ENCODE data around the gene FSTL1.

FSTL1 gene

DNA sequence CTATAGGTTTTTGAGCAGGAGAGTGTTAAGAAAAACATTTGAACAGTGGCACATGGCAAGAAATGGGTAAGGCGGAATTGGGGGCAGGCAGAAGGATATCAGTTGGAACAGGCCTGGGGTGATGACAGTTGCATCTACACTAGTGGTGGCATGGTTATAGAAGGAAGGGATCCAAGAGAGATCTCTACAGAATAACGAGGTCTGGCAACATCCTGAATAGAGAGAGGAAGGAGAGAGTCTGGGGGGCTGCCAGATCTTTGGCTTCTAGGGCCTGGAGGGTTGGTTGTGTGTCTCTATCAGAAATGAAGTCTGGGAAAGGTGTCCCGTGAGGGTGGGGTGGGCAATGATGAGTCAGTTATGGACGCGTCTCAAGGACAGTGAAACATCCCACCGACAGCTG is 26.3 kb downstream of the FSTL1 start:
- ATAC-seq (replicated peaks) (no peak), DNase-seq (no peak)
- no peak overlapping the region for H3K27ac Mint-ChIP-seq
- H3K9me3 Mint-ChIP-seq, result no peaks in the 10 kb centered on the region
- H3K27me3 Mint-ChIP-seq, result peaks cover 6 to 17% of the 10 kb centered on the region in 2 donors
- H3K4me3 Mint-ChIP-seq, result no peak overlapping the region
- no peaks in the 10 kb centered on the region for H3K36me3 Mint-ChIP-seq
- no peaks in the 10 kb centered on the region for H3K4me1 Mint-ChIP-seq

DNA sequence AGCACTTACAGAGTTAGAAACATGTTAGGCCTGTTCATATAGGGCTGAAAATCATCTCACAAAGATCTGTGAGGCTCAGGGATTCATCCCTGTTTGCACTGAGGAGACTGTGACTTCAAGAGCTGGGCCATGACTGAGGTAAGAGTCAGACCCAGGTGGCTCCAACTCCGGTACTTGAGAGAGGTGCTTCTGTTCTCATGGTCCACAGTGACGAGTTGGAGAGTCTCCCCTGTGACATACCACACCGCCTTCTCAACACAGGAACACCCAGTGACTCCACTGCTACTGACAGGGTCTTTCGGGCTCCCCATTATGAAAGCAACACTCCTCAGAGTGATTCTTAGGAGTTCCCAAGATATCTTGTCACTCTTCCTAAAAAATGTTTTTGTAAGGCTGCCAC is 27.4 kb downstream of the FSTL1 start:
- no peaks in the 10 kb centered on the region for H3K36me3 Mint-ChIP-seq
- DNase-seq (no peak), ATAC-seq (replicated peaks) (no peak)
- no peak overlapping the region for H3K27ac Mint-ChIP-seq
- H3K9me3 Mint-ChIP-seq, result no peaks in the 10 kb centered on the region
- H3K27me3 Mint-ChIP-seq, result peaks cover 6 to 23% of the 10 kb centered on the region in 2 donors
- no peak overlapping the region for H3K4me3 Mint-ChIP-seq
- peaks cover 5 to 7% of the 10 kb centered on the region in 2 donors for H3K4me1 Mint-ChIP-seq

DNA sequence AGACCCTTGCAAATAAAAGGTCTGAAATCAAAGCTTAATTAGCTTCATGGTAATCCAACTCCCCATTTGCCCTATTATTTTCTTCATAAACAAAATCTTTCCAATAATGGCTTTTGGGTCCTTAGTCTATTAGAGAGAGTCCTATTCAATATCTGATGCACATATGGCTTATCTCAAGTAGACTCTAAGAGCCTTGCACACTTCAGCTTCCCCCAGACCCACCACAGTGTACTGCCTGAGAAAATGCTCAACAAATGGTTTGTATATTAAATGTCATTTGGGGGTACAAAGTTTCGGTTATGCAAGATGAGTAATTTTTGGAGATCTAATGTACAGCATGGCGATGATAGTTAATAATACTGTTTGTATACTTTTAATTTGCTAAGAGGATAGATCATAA is 28.9 kb downstream of the FSTL1 start:
- no peaks in the 10 kb centered on the region for H3K36me3 Mint-ChIP-seq
- H3K4me3 Mint-ChIP-seq, result no peak overlapping the region
- H3K9me3 Mint-ChIP-seq, result no peaks in the 10 kb centered on the region
- peaks cover 11 to 13% of the 10 kb centered on the region in 2 donors for H3K4me1 Mint-ChIP-seq
- DNase-seq, result no peak
- H3K27me3 Mint-ChIP-seq, result peaks cover 6 to 19% of the 10 kb centered on the region in 2 donors
- H3K27ac Mint-ChIP-seq, result no peak overlapping the region
- ATAC-seq (replicated peaks), result no peak

DNA sequence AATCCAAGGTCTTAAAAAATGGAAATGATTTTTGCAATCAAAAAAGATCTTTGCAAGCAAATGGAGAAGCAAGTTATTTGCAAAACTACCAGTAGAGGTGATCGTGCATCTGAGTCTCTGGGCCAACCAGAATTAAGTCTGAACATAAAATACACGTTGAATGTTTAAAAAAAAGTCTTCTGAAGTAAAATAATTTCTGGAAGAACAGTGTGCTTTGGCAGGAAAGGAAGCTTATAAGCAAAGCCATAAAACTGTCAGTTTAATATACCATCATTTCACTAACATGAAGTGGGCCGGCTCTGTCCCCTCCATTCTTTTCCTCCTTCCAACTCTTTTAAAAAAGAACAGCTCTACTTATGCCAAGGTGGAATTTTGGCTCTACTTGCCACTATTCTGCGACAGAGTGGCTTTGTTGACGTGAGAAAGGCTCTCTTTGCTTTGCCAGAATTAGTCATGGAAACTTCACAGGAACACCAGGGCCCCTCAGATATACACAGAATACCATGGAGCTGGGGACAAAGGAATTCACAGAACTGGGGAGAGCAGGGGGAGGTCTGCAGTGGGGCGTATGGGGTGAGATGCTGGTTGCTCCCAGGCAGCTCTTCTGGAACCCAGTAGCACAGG is 29.8 kb downstream of the FSTL1 start:
- DNase-seq, result no peak
- H3K4me1 Mint-ChIP-seq, result peaks cover 11 to 15% of the 10 kb centered on the region in 2 donors
- no peak overlapping the region for H3K4me3 Mint-ChIP-seq
- H3K36me3 Mint-ChIP-seq, result no peaks in the 10 kb centered on the region
- no peak for ATAC-seq (replicated peaks)
- H3K9me3 Mint-ChIP-seq, result no peaks in the 10 kb centered on the region
- peaks cover 6 to 16% of the 10 kb centered on the region in 2 donors for H3K27me3 Mint-ChIP-seq
- H3K27ac Mint-ChIP-seq, result no peak overlapping the region

DNA sequence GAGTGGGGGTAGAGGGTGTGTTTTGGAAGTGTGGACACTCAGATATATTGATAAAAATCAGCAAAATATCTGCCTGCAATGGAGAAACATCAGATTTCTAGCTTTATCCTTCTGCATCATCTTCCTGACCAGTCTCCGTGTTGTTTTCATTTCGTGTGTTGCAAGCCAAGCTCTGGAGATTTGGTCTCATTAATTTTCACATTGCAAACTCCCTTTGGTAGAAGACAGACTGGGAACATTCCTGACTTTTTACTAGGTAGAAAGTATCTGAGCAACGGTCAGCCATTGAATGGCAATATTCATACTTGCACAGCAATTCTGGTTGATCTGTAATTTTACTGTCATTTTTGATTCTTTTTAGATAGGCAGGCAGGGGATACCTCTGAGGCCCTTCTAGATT is 30.4 kb downstream of the FSTL1 start:
- H3K4me3 Mint-ChIP-seq, result no peak overlapping the region
- ATAC-seq (replicated peaks) (no peak), DNase-seq (no peak)

DNA sequence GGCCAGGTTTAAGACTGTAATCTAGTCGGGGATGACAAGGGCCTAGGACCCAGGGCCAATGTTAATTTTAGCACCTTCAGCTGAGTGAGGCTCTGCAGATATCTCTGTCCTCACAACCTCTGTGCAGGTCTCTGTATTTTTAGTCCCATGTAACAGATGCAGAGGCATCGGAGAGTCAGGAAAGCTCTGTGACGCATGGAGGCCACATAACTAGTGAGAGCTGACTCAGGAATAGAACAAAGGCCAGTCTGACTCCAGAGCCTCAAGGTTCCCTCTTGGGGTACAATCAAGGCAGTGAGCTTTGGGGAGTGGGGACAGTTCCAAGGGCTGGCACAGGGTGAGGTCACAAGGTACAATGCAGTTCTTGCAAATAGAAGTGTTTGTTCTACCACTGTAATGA is 31.0 kb downstream of the FSTL1 start:
- no peak overlapping the region for H3K27ac Mint-ChIP-seq
- H3K4me1 Mint-ChIP-seq, result peaks cover 11 to 15% of the 10 kb centered on the region in 2 donors
- H3K4me3 Mint-ChIP-seq, result no peak overlapping the region
- no peak for ATAC-seq (replicated peaks)
- H3K36me3 Mint-ChIP-seq, result no peaks in the 10 kb centered on the region
- peaks cover 3 to 12% of the 10 kb centered on the region in 2 donors for H3K27me3 Mint-ChIP-seq
- DNase-seq, result no peak
- H3K9me3 Mint-ChIP-seq, result no peaks in the 10 kb centered on the region

More for the DNA sequence above, 30.4 kb downstream of the FSTL1 start:
- Mint-ChIP-seq H3K36me3 (no peaks in the 10 kb centered on the region), H3K9me3 (no peaks in the 10 kb centered on the region), H3K27me3 (peaks cover 6 to 16% of the 10 kb centered on the region in 2 donors), H3K27ac (no peak overlapping the region), H3K4me1 (peaks cover 11 to 15% of the 10 kb centered on the region in 2 donors)

DNA sequence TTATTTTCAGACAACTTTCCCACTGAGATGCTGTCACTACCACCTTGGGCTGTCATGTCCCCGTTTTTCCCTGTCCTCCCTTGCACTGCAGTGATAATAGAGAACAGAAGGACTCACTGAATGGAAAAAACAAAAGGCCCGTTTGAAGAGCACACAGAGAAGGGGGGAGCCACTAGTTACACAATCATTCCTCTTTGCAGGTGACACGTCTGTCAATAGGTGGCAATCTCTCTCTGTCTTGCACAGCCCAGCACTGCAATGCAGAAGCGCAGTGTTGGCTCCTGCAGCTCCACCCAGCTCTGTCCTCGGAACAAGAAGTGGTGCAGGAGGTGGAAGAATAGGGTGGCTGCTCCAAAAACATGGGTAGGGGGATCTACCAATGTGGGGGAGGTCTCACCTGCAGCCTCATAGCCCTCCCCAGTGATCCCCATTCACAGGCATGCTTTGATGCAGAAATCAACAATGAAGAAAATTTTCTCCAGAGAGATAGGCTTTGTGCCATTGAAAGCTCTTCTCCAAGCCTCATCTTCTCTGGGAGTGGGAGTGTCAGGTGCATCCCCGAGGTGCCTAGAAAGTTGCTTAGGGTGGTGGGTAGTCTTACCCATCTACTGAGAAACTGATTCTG is 31.8 kb downstream of the FSTL1 start:
- ATAC-seq (replicated peaks) (peak; percentile 59 to 68), DNase-seq (peak; percentile 4)
- Mint-ChIP-seq H3K9me3 (no peaks in the 10 kb centered on the region), H3K27ac (no peak overlapping the region), H3K4me1 (peaks cover 11 to 15% of the 10 kb centered on the region in 2 donors), H3K36me3 (no peaks in the 10 kb centered on the region), H3K27me3 (peaks cover 0 to 6% of the 10 kb centered on the region in 2 donors), H3K4me3 (no peak overlapping the region)

DNA sequence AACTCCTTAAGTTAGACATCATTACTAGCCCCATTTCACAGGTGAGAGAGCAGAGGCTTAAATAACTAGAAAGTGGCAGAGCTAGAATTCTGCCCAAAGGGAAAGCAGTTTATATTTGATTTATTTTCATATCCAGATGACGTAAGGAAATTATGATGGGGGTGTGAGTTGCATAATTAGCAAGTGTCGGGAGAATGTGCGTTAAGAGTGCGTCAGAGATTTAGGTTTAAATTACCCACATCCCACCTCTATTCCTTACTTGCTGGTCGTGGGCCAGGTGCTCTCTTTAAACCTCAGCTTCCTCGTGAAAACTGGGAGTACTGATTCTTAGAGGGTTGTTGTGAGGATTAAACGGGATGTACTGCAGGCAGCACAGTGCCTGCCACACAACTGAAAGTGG is 32.3 kb downstream of the FSTL1 start:
- Mint-ChIP-seq H3K4me1 (peaks cover 11 to 15% of the 10 kb centered on the region in 2 donors), H3K27ac (no peak overlapping the region), H3K9me3 (no peaks in the 10 kb centered on the region), H3K4me3 (no peak overlapping the region), H3K27me3 (peaks cover 0 to 6% of the 10 kb centered on the region in 2 donors), H3K36me3 (no peaks in the 10 kb centered on the region)
- no peak for ATAC-seq (replicated peaks)
- DNase-seq, result no peak

DNA sequence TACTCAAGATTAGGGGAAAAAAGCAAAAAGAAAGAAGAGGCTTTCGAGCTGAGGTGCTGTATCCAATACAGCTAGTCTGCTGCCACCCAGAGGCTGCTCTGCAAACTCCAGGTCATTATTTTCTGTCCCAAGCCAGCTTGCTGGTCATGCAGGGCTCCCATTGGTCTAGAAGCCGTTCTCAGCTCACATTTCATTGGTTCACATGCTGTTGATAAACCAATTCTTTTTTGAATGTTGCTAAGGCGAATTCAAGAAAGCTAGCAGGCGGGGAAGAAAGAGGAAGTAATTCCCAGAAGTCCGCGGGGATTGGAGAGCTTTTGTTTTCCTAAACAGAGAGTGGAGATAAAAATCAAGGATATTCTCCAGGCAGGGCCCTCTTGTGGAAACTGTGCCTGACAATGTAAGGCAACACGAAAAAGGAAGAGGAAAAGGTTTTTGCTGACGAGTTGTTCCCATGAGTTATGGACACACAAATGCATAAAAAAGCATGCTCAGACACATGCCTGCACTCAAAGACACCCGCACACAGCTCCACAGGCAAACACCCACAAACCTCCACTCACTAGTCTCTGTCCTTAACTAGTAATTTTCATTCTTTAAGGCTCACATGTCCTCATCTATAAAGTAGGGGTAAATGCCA is 33.4 kb downstream of the FSTL1 start:
- peaks cover 0 to 6% of the 10 kb centered on the region in 2 donors for H3K27me3 Mint-ChIP-seq
- peak overlapping the region; percentile 2 for H3K27ac Mint-ChIP-seq
- peak overlapping the region; percentile 79 to 87 for H3K4me3 Mint-ChIP-seq
- H3K36me3 Mint-ChIP-seq, result no peaks in the 10 kb centered on the region
- no peaks in the 10 kb centered on the region for H3K9me3 Mint-ChIP-seq
- ATAC-seq (replicated peaks), result peak; percentile 98 to 99
- peaks cover 13 to 20% of the 10 kb centered on the region in 2 donors for H3K4me1 Mint-ChIP-seq
- DNase-seq, result peak; percentile 84

DNA sequence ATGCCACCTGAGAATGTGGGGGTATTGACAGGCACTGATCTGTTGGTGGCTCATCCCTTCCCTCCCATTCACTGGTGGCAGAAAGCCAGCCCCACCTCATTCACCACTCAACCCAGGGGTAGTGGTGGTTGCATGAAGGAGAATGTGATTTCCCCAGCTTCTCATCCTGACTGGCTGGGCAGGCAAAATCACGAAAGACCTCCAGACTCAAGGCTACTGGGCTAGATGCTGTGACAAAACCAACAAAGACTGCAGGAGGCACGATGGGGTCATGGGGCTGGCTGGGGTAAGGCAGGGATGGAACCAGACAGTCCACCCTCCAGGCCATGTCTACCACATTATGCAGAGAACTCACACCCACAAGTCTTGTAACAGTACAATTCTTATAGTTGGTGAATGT is 33.9 kb downstream of the FSTL1 start:
- no peaks in the 10 kb centered on the region for H3K36me3 Mint-ChIP-seq
- peak overlapping the region; percentile 79 to 87 for H3K4me3 Mint-ChIP-seq
- DNase-seq (no peak), ATAC-seq (replicated peaks) (peak; percentile 17 to 33)
- no peaks in the 10 kb centered on the region for H3K9me3 Mint-ChIP-seq
- peaks cover 13 to 20% of the 10 kb centered on the region in 2 donors for H3K4me1 Mint-ChIP-seq
- no peak overlapping the region for H3K27ac Mint-ChIP-seq
- H3K27me3 Mint-ChIP-seq, result peaks cover 0 to 6% of the 10 kb centered on the region in 2 donors

DNA sequence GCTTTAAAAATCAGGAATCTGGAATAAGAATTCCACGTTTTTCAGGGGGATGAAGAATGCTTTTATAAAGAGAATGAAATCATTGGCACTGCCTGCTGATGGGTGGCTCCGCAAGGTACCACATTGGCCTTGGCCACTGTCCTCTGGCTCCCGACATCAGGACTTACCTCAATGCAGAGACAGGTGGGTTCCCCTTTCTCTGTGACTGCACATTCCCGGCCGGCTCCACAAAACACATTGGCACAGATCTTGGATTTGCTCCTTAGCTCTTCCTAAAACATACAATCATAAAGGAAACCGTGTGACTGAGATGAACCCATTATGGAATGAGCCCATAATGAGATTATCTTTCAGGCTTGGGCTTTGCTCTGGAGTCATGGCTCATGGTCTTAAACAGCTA is 35.0 kb downstream of the FSTL1 start:
- no peaks in the 10 kb centered on the region for H3K36me3 Mint-ChIP-seq
- H3K27me3 Mint-ChIP-seq, result peaks cover 0 to 6% of the 10 kb centered on the region in 2 donors
- peaks cover 13 to 20% of the 10 kb centered on the region in 2 donors for H3K4me1 Mint-ChIP-seq
- no peaks in the 10 kb centered on the region for H3K9me3 Mint-ChIP-seq
- no peak overlapping the region for H3K27ac Mint-ChIP-seq
- DNase-seq (no peak), ATAC-seq (replicated peaks) (no peak)
- no peak overlapping the region for H3K4me3 Mint-ChIP-seq

DNA sequence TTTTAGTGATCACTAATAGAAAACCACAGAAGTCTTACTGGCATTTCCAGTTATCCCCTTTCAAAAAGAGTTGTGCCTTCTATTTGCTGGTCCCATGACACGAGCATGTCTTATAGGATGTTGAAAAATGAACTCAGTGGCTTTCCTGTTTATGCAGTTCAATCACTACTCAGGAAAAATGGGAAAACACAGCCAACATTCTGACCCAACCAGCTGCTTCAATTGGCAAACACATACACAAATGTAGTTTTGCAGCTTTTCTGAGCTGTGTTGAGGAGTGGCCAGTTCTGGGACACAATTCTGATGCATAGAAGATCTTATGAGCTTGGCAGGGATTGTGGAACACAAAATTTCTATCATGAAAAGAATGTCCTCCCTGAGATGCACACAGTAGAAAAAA is 40.3 kb downstream of the FSTL1 start:
- Mint-ChIP-seq H3K4me1 (peaks cover 2 to 5% of the 10 kb centered on the region in 2 donors), H3K4me3 (no peak overlapping the region)
- DNase-seq, result no peak

DNA sequence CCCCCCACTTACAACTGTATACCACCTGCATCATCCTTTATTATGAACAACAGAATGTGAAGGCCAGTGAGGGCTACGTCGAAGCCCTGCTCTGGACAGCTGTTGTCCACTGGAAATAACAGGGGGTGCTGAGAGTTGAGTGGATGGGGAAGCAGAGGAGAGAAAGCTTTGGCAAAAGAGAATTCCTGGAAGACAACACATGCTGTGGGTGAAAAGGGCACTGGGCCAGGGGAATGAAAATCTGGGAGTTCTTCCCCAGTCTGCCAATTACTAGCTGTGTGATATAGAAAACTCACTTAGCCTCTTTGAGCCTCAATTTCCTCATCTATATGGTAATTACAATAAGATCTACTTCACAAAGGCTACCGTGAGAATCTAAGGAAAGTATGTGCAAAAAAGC is 40.7 kb downstream of the FSTL1 start:
- H3K4me1 Mint-ChIP-seq, result peaks cover 2 to 5% of the 10 kb centered on the region in 2 donors
- H3K9me3 Mint-ChIP-seq, result no peaks in the 10 kb centered on the region
- ATAC-seq (replicated peaks) (no peak), DNase-seq (no peak)
- H3K27me3 Mint-ChIP-seq, result no peaks in the 10 kb centered on the region
- no peak overlapping the region for H3K4me3 Mint-ChIP-seq
- H3K27ac Mint-ChIP-seq, result no peak overlapping the region
- H3K36me3 Mint-ChIP-seq, result no peaks in the 10 kb centered on the region

More for the DNA sequence above, 40.3 kb downstream of the FSTL1 start:
- H3K36me3 Mint-ChIP-seq, result no peaks in the 10 kb centered on the region
- H3K27ac Mint-ChIP-seq, result no peak overlapping the region
- no peaks in the 10 kb centered on the region for H3K27me3 Mint-ChIP-seq
- no peak for ATAC-seq (replicated peaks)
- H3K9me3 Mint-ChIP-seq, result no peaks in the 10 kb centered on the region

DNA sequence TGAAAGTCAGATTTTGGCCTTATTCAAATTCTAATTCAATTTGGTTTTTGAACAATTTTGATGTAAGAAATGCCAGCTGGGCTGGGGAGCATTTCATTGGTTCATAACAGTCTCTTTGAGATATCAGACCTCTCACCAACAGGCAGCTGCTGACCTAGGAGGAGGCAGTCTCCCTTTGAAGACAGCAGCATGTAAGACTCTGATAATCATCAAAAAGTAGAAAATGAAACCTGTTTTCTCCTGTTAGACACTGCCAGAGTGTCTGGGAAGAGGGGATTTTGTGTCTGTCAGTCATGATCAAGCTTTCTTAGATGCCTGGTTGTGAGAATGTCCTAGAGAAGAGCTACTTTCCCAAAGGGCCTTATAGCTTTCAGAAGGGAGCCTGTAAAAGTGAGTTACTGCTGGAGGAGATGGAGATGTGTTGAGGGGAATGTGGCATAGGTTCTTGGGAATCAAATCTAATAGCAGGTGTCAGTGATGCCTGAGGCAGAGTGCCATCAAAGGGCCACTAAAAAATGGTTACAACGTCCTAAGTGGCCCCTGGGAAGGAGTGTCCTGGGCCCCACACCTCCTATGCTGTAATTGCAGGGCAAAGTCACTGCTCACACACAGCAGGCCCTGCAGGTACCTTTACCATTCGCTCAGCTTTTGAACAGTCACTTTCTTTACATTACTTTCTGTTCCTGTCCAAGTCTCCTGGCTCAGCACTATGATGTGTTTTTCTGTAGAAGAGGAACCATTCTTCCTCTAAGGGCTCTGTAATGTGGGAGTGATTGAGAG is 43.1 kb downstream of the FSTL1 start:
- DNase-seq (no peak), ATAC-seq (replicated peaks) (no peak)
- Mint-ChIP-seq H3K27ac (no peak overlapping the region), H3K9me3 (no peaks in the 10 kb centered on the region), H3K4me1 (peaks cover 0 to under 1% of the 10 kb centered on the region in 2 donors), H3K27me3 (peaks cover 0 to 6% of the 10 kb centered on the region in 2 donors), H3K4me3 (no peak overlapping the region), H3K36me3 (no peaks in the 10 kb centered on the region)

Data from stimulated activated naive B cell treated with anti-CD40 and anti-IgM and Interleukin-4, amounts not matched to agents 10 μg/mL and 1 μg/mL and 100 μg/mL, for 72 hours (primary cell).